WTC11 (cell line): ENCODE measurements around the gene HDDC3. TPM values are rescaled to one million over a fixed set of nuclear protein-coding genes. Genes with fewer than 3 reads are reported as not detected.

Source experiments
- ATAC-seq: fragments of 200-7000 bp; cut with Tn5 transposase; 2 replicates; pipeline ENCODE4 v1.10.0; 2021; ENCODE audit warnings: mild to moderate bottlenecking, moderate library complexity
- CTCF ChIA-PET: fragments of 300-600 bp; sonication (Branson Sonifier 250); formaldehyde crosslinking; loops from one replicate; lab custom pipeline; 2021; ENCODE audit warnings: antibody characterized with exemption; lab: Charles Lee
- POLR2A ChIA-PET: fragments of 350-600 bp; sonication (Branson Sonifier 250); formaldehyde crosslinking; loops from one replicate; lab custom pipeline; 2021; ENCODE audit warnings: antibody characterized with exemption; lab: Charles Lee
- DNase-seq: peaks from one replicate; pipeline ENCODE4 v3.0.0; 2021; ENCODE audit warnings: low spot score
- H3K27ac Mint-ChIP-seq: 2 replicates; pipeline ENCODE4 v1.8.0; 2021; ENCODE audit warnings: mixed read lengths
- H3K27me3 Mint-ChIP-seq: 2 replicates; pipeline ENCODE4 v1.8.0; 2021; ENCODE audit warnings: low read depth, mild to moderate bottlenecking, moderate library complexity, mixed read lengths
- H3K36me3 Mint-ChIP-seq: 2 replicates; pipeline ENCODE4 v1.8.0; 2021; ENCODE audit warnings: mixed read lengths
- H3K4me1 Mint-ChIP-seq: 2 replicates; pipeline ENCODE4 v1.8.0; 2022; ENCODE audit warnings: mixed read lengths
- H3K4me3 Mint-ChIP-seq: 2 replicates; pipeline ENCODE4 v1.8.0; 2021; ENCODE audit warnings: mild to moderate bottlenecking, moderate library complexity, mixed read lengths
- H3K9me3 Mint-ChIP-seq: 2 replicates; pipeline ENCODE4 v1.8.0; 2021; ENCODE audit warnings: mixed read lengths
- ELF4 ChIP-seq: sonication (generic); formaldehyde crosslinking; IDR thresholded peaks from 2 replicates; pipeline ENCODE4 v1.8.1; 2022; ENCODE audit warnings: low read depth, mild to moderate bottlenecking, moderate library complexity, missing genetic modification reagents
- FOXP1 ChIP-seq: sonication (generic); formaldehyde crosslinking; IDR thresholded peaks from 2 replicates; pipeline ENCODE4 v1.8.0; 2022; ENCODE audit warnings: missing genetic modification reagents, mild to moderate bottlenecking, moderate library complexity, borderline replicate concordance
- GTF2I ChIP-seq: fragments of 250-450 bp; sonication (Bioruptor Pico); conservative IDR thresholded peaks from 2 replicates; pipeline ENCODE4 v1.4.0; 2021; ENCODE audit warnings: mild to moderate bottlenecking
- JUN ChIP-seq: sonication (generic); formaldehyde crosslinking; IDR thresholded peaks from 2 replicates; pipeline ENCODE4 v1.8.0; 2023; ENCODE audit warnings: mild to moderate bottlenecking, missing genetic modification reagents
- NR1H2 ChIP-seq: sonication (generic); formaldehyde crosslinking; IDR thresholded peaks from 2 replicates; pipeline ENCODE4 v1.9.0; 2021; ENCODE audit warnings: mild to moderate bottlenecking, moderate library complexity, missing genetic modification reagents
- SMAD3 ChIP-seq: sonication (generic); formaldehyde crosslinking; IDR thresholded peaks from 2 replicates; pipeline ENCODE4 v1.8.0; 2022; ENCODE audit warnings: missing genetic modification reagents, mild to moderate bottlenecking, borderline replicate concordance
- SP1 ChIP-seq: sonication (generic); formaldehyde crosslinking; conservative IDR thresholded peaks from 2 replicates; pipeline ENCODE4 v1.8.1; 2022; ENCODE audit warnings: missing genetic modification reagents
- ZNF121 ChIP-seq: sonication (generic); formaldehyde crosslinking; IDR thresholded peaks from 2 replicates; pipeline ENCODE4 v1.8.0; 2023; ENCODE audit warnings: missing genetic modification reagents
- ZNF138 ChIP-seq: sonication (generic); formaldehyde crosslinking; conservative IDR thresholded peaks from 2 replicates; pipeline ENCODE4 v1.8.1; 2022; ENCODE audit warnings: mild to moderate bottlenecking, moderate library complexity, missing genetic modification reagents
- ZNF263 ChIP-seq: sonication (generic); formaldehyde crosslinking; IDR thresholded peaks from 2 replicates; pipeline ENCODE4 v1.8.1; 2022; ENCODE audit warnings: low read depth, mild to moderate bottlenecking, moderate library complexity, missing genetic modification reagents
- ZNF423 ChIP-seq: fragments of 250-450 bp; sonication (Bioruptor Pico); IDR thresholded peaks from 2 replicates; pipeline ENCODE4 v2.1.2; 2022; ENCODE audit warnings: mild to moderate bottlenecking, moderate library complexity
- total RNA-seq: library from RNA; stranded (reverse); gene quantifications from 3 replicates; pipeline ENCODE4 v1.2.3, GENCODE V29; 2021
- TF ChIP-seq, protein P1 (sequence below): sonication (generic); formaldehyde crosslinking; IDR thresholded peaks from 2 replicates; pipeline ENCODE4 v1.8.0; 2023; ENCODE audit warnings: missing genetic modification reagents, mild to moderate bottlenecking, borderline replicate concordance
- TF ChIP-seq, protein P2 (sequence below): sonication (generic); formaldehyde crosslinking; IDR thresholded peaks from 2 replicates; pipeline ENCODE4 v1.8.0; 2022; ENCODE audit warnings: mild to moderate bottlenecking, missing genetic modification reagents
- TF ChIP-seq, protein P3 (sequence below): fragments of 250-450 bp; sonication (Bioruptor Pico); IDR thresholded peaks from 2 replicates; pipeline ENCODE4 v2.1.2; 2022; ENCODE audit warnings: mild to moderate bottlenecking, moderate library complexity
- TF ChIP-seq, protein P4 (sequence below): sonication (generic); formaldehyde crosslinking; IDR thresholded peaks from 2 replicates; pipeline ENCODE4 v1.8.0; 2022; ENCODE audit warnings: mild to moderate bottlenecking, missing genetic modification reagents
- TF ChIP-seq, protein P5 (sequence below): sonication (generic); formaldehyde crosslinking; IDR thresholded peaks from 2 replicates; pipeline ENCODE4 v1.8.1; 2023; ENCODE audit warnings: mild to moderate bottlenecking, moderate library complexity, missing genetic modification reagents

Gene HDDC3
- total RNA-seq, 1 experiment from 2014 or later: 16.4 TPM

DNA sequence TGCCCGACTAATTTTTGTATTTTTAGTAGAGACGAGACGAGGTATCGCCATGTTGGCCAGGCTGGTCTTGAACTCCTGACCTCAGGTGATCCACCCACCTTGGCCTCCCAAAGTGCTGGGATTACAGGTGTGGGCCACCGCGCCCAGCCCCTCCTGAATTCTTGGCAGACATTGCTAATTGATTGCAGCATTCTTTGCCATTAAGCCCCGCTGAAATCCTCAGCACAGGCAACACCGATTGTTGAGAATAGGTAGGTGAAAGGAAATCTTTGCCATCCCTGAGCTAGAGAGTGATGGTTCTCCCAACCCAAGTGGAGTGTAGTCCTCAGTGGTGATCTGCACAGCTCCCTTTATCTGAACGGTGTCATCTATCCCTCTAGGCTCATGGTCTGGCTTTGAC, 27.6 kb downstream of the HDDC3 start (continued):
- TF ChIP-seq, protein P1, sequence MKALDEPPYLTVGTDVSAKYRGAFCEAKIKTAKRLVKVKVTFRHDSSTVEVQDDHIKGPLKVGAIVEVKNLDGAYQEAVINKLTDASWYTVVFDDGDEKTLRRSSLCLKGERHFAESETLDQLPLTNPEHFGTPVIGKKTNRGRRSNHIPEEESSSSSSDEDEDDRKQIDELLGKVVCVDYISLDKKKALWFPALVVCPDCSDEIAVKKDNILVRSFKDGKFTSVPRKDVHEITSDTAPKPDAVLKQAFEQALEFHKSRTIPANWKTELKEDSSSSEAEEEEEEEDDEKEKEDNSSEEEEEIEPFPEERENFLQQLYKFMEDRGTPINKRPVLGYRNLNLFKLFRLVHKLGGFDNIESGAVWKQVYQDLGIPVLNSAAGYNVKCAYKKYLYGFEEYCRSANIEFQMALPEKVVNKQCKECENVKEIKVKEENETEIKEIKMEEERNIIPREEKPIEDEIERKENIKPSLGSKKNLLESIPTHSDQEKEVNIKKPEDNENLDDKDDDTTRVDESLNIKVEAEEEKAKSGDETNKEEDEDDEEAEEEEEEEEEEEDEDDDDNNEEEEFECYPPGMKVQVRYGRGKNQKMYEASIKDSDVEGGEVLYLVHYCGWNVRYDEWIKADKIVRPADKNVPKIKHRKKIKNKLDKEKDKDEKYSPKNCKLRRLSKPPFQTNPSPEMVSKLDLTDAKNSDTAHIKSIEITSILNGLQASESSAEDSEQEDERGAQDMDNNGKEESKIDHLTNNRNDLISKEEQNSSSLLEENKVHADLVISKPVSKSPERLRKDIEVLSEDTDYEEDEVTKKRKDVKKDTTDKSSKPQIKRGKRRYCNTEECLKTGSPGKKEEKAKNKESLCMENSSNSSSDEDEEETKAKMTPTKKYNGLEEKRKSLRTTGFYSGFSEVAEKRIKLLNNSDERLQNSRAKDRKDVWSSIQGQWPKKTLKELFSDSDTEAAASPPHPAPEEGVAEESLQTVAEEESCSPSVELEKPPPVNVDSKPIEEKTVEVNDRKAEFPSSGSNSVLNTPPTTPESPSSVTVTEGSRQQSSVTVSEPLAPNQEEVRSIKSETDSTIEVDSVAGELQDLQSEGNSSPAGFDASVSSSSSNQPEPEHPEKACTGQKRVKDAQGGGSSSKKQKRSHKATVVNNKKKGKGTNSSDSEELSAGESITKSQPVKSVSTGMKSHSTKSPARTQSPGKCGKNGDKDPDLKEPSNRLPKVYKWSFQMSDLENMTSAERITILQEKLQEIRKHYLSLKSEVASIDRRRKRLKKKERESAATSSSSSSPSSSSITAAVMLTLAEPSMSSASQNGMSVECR (CRISPR knock-in tag): no peak
- no peak for TF ChIP-seq JUN (CRISPR knock-in tag)
- no peak for TF ChIP-seq ZNF263 (CRISPR knock-in tag)

DNA sequence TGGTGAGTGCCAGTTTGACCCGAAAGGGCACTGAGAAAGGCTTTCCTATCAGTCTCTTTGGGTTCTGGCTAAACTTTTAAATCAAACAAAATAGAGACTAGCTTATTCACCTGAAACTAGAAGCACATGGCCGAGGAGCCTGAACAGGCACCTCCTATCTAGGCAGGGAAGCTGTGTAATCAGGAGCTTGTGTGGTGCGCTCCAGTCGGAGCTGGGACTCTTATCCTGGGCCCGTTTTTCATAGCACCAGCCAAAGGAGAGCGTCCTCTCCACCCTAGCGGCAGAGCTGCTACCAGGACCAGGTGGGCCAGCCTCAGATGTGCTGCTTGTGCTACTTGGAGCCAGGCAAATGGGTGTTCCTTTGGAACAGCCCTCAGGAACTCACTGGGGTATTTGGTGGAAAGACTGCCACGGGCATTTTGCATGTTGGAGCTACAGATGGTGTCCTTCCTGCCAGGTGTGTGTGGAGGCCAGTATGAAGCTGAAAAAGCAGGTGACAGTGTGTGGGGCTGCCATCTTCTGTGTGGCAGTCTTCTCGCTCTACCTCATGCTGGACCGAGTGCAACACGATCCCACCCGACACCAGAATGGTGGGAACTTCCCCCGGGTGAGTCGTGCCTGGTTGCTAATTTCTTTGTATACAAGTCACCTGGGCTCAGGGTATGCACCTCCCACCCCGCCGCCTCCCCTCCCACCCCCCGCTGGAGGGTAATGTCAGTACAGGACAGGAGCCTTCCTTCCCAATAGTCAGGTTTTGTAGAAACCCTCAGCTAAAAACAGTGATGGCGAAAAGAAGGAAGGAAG, 28.4 kb downstream of the HDDC3 start:
- TF ChIP-seq ZNF121 (CRISPR knock-in tag): peak; percentile 91
- 0 out of 2 replicates have a peak, but pooled peaks have one; percentile 27 for TF ChIP-seq SP1 (CRISPR knock-in tag)
- no peak for TF ChIP-seq ZNF138 (CRISPR knock-in tag)
- TF ChIP-seq, all 79 proteins: peak for 2
- ATAC-seq (peak; percentile 62), DNase-seq (peak; percentile 58)
- no peak overlapping the region for H3K27ac Mint-ChIP-seq
- POLR2A ChIA-PET: interaction anchor here (0.6 to 2.5 kb wide), 5 partner anchors 28 to 588 kb away, joined by 3 to 17 read pairs (median 5); partner anchors contain the start of genes HDDC3, IQGAP1 and UNC45A
- H3K27me3 Mint-ChIP-seq: peaks cover 26% of the 10 kb centered on the region
- CTCF ChIA-PET: interaction anchor here (0.6 to 7.3 kb wide), 19 partner anchors 9 to 841 kb away, joined by 3 to 194 read pairs (median 5); partner anchors contain the start of genes BLM, FES, HDDC3 and RCCD1
- H3K36me3 Mint-ChIP-seq: peaks cover 7% of the 10 kb centered on the region
- H3K9me3 Mint-ChIP-seq: no peaks in the 10 kb centered on the region
- peaks cover 23% of the 10 kb centered on the region for H3K4me1 Mint-ChIP-seq
- peak overlapping the region; percentile 79 for H3K4me3 Mint-ChIP-seq

DNA sequence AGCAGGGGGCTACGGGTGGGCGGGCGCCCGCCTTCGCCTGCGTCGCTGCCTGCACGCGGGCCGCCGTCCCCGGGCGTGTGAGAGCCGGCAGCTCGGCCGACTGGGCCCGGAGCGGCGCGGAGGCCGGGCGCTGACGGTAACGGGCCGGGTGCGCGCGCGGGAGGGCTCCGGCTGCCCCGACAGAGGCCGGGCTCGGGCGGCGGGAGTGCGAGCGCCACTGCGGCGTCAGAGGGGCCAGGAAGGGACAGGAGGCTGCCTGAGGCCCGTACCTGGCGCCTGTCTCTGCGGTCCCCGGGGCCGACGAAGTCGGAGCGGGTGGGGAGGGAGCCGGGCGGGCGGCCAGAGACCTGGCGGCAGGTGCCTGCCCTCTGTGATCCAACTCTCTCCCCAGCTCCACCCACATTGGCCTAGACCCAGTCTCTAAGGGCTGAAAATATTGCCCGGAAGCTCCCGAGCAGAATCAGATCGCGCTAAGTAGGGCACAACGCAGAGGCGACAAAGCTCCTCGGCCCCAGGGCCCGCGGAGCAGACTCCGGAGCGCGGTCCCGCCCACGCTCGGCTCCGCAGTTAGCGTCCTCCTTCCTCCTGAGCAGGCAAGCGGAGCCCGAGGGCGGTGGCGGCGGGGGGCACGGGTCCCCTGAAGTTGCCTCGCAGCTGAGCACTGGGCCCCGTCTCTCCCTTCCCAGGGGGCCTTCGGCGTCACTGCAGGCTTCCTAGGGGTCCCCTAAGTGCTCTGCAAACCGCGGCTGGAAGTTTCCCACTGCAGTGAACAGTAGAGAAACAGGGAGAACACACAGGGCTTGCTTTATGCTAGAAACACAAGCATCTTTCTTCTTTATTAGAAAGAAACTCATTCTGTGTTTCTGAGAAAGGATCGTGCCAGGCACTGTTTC, 29.3 kb downstream of the HDDC3 start, which contains the start of gene MAN2A2:
Gene MAN2A2 (plus strand): TSS at position 463 of the 893 bp plus-strand sequence. CDS start 906 bp downstream, outside the sequence.
- TF ChIP-seq, protein P2, sequence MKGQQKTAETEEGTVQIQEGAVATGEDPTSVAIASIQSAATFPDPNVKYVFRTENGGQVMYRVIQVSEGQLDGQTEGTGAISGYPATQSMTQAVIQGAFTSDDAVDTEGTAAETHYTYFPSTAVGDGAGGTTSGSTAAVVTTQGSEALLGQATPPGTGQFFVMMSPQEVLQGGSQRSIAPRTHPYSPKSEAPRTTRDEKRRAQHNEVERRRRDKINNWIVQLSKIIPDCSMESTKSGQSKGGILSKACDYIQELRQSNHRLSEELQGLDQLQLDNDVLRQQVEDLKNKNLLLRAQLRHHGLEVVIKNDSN: 0 out of 2 replicates have a peak, but pooled peaks have one; percentile 21
- TF ChIP-seq NR1H2 (CRISPR knock-in tag): no peak
- TF ChIP-seq, protein P3, sequence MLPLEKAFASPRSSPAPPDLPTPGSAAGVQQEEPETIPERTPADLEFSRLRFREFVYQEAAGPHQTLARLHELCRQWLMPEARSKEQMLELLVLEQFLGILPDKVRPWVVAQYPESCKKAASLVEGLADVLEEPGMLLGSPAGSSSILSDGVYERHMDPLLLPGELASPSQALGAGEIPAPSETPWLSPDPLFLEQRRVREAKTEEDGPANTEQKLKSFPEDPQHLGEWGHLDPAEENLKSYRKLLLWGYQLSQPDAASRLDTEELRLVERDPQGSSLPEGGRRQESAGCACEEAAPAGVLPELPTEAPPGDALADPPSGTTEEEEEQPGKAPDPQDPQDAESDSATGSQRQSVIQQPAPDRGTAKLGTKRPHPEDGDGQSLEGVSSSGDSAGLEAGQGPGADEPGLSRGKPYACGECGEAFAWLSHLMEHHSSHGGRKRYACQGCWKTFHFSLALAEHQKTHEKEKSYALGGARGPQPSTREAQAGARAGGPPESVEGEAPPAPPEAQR (CRISPR knock-in tag): no peak
- TF ChIP-seq, protein P4, sequence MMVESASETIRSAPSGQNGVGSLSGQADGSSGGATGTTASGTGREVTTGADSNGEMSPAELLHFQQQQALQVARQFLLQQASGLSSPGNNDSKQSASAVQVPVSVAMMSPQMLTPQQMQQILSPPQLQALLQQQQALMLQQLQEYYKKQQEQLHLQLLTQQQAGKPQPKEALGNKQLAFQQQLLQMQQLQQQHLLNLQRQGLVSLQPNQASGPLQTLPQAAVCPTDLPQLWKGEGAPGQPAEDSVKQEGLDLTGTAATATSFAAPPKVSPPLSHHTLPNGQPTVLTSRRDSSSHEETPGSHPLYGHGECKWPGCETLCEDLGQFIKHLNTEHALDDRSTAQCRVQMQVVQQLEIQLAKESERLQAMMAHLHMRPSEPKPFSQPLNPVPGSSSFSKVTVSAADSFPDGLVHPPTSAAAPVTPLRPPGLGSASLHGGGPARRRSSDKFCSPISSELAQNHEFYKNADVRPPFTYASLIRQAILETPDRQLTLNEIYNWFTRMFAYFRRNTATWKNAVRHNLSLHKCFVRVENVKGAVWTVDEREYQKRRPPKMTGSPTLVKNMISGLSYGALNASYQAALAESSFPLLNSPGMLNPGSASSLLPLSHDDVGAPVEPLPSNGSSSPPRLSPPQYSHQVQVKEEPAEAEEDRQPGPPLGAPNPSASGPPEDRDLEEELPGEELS (CRISPR knock-in tag): no peak
- TF ChIP-seq ELF4 (CRISPR knock-in tag): no peak
- 0 out of 2 replicates have a peak, but pooled peaks have one; percentile 18 for TF ChIP-seq FOXP1 (CRISPR knock-in tag)
- TF ChIP-seq, protein P5, sequence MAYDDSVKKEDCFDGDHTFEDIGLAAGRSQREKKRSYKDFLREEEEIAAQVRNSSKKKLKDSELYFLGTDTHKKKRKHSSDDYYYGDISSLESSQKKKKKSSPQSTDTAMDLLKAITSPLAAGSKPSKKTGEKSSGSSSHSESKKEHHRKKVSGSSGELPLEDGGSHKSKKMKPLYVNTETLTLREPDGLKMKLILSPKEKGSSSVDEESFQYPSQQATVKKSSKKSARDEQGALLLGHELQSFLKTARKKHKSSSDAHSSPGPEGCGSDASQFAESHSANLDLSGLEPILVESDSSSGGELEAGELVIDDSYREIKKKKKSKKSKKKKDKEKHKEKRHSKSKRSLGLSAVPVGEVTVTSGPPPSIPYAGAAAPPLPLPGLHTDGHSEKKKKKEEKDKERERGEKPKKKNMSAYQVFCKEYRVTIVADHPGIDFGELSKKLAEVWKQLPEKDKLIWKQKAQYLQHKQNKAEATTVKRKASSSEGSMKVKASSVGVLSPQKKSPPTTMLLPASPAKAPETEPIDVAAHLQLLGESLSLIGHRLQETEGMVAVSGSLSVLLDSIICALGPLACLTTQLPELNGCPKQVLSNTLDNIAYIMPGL (CRISPR knock-in tag): peak; percentile 81
- TF ChIP-seq SMAD3 (CRISPR knock-in tag): no peak
- TF ChIP-seq GTF2I (CRISPR knock-in tag): no peak
- peak; percentile 52; the same call in 1 of the 2 replicates for TF ChIP-seq ZNF423 (CRISPR knock-in tag)
- TF ChIP-seq, all 79 proteins: peak for 4
- H3K9me3 Mint-ChIP-seq: no peaks in the 10 kb centered on the region
- H3K4me3 Mint-ChIP-seq: peak within 1 kb of the TSS; percentile 79
- peak within 1 kb of the TSS; percentile 41; the same call in 1 of the 2 replicates for H3K27ac Mint-ChIP-seq
- H3K36me3 Mint-ChIP-seq: peaks cover 7% of the 10 kb centered on the region
- DNase-seq (peak; percentile 65), ATAC-seq (peak; percentile 43)
- CTCF ChIA-PET: interaction anchor here (0.6 to 7.3 kb wide), 24 partner anchors 8 to 627 kb away, joined by 3 to 194 read pairs (median 5); partner anchors contain the start of genes BLM, FES, HDDC3 and RCCD1
- H3K27me3 Mint-ChIP-seq: peaks cover 26% of the 10 kb centered on the region
- POLR2A ChIA-PET: interaction anchor here (0.5 to 2.5 kb wide), 9 partner anchors 29 to 1028 kb away, joined by 3 to 17 read pairs (median 4); partner anchors contain the start of genes BLM, HDDC3, IQGAP1 and UNC45A
- H3K4me1 Mint-ChIP-seq: peaks cover 23% of the 10 kb centered on the region
